BJ (cell line): Measurements from ENCODE around the gene TMEM147. TPM values are rescaled to one million over a fixed set of nuclear protein-coding genes. Genes with fewer than 3 reads are reported as not detected.

ENCODE experiments used
- CTCF ChIA-PET: fragments of 350-600 bp; formaldehyde crosslinking; extraction: SDS; loops from one replicate; lab custom pipeline; 2021; ENCODE audit warnings: antibody characterized with exemption, inconsistent platforms; lab: Yijun Ruan, JAX
- POLR2A ChIA-PET: fragments of 300-600 bp; sonication (Branson Sonifier 250); formaldehyde crosslinking; extraction: SDS; loops from one replicate; lab custom pipeline; 2021; ENCODE audit warnings: antibody characterized with exemption; lab: Charles Lee
- DNase-seq: peaks from one replicate; pipeline ENCODE4 v3.0.0-alpha.2; 2011; ENCODE audit warnings: low read depth
- H3K27me3 ChIP-seq: 2 replicates; pipeline ENCODE4 v1.6.0; 2011; ENCODE audit warnings: low read length; ENCODE audit not compliant: control insufficient read depth, insufficient read depth
- H3K36me3 ChIP-seq: 2 replicates; pipeline ENCODE4 v1.5.1; 2011; ENCODE audit warnings: low read length; ENCODE audit not compliant: control insufficient read depth, insufficient read depth
- H3K4me3 ChIP-seq: 2 replicates; pipeline ENCODE4 v1.5.1; 2011; ENCODE audit warnings: low read depth, mild to moderate bottlenecking, control low read depth, low read length
- polyA plus RNA-seq: library from polyadenylated mRNA; depleted of rRNA; stranded (reverse); fragments of >200 nt; gene quantifications from 2 replicates; pipeline ENCODE4 v1.2.3, GENCODE V29; 2011
- TF ChIP-seq, protein P1 (sequence below): IDR thresholded peaks from 2 replicates; pipeline ENCODE4 v1.5.1; 2011; ENCODE audit warnings: low read depth, mild to moderate bottlenecking, control low read depth, inconsistent platforms, low read length, moderate library complexity; ENCODE audit not compliant: insufficient read depth

Gene TMEM147
- polyA plus RNA-seq, 1 experiment, result 200 TPM

DNA sequence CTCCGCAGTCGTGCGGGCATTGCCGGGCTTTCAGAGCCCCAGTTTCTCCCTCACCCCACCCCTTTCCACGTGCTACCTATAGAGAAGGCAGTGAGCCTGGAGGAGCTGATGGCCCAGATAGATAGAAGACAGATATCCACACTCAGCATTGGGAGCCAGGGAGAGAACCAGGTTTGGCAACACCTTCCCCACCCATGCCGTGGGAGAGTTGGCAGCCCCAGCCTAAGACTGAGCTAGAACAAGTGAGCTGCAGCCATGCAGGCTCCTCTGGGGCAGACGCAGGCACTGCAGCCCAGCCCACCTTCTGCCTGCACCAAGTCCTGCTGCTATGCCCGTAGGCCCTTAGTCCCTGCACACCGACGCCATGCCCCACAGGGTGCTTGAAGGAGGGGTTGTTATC is 44.8 kb upstream of the TMEM147 start:
- ChIA-PET POLR2A (no interaction called here), CTCF (interaction anchor here (2.7 kb wide), 1 partner anchor 10 kb away, joined by 11 read pairs; no protein-coding TSS in a partner anchor)
- Histone ChIP-seq H3K36me3 (no peaks in the 10 kb centered on the region), H3K4me3 (no peak overlapping the region), H3K27me3 (peaks cover 3% of the 10 kb centered on the region; the same call in 1 of the 2 replicates)
- DNase-seq, result no peak
- TF ChIP-seq, protein P1, sequence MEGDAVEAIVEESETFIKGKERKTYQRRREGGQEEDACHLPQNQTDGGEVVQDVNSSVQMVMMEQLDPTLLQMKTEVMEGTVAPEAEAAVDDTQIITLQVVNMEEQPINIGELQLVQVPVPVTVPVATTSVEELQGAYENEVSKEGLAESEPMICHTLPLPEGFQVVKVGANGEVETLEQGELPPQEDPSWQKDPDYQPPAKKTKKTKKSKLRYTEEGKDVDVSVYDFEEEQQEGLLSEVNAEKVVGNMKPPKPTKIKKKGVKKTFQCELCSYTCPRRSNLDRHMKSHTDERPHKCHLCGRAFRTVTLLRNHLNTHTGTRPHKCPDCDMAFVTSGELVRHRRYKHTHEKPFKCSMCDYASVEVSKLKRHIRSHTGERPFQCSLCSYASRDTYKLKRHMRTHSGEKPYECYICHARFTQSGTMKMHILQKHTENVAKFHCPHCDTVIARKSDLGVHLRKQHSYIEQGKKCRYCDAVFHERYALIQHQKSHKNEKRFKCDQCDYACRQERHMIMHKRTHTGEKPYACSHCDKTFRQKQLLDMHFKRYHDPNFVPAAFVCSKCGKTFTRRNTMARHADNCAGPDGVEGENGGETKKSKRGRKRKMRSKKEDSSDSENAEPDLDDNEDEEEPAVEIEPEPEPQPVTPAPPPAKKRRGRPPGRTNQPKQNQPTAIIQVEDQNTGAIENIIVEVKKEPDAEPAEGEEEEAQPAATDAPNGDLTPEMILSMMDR, result no peak

DNA sequence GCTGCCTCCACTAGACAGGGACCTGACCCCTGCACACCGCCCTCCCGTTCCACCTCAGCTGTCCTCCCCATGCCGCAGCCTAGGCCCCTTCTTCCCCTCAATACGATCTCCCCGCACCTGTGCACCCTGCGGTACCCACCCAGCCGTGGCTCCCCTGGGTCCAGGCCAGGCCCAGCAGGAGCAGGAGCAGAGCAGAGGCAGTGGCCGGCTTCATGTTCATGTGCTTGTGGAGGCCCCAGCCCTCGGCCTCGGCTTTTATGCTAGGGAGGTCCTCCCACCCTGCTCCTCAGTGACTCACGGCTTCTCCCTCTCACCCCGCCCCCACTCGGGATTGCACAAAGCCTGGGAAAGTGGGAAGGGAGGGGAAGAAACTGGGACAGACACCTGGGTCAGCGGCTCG is 43.7 kb upstream of the TMEM147 start:
- CTCF ChIA-PET, result interaction anchor here (2.7 kb wide), 1 partner anchor 8 kb away, joined by 11 read pairs; no protein-coding TSS in a partner anchor
- H3K4me3 ChIP-seq, result no peak overlapping the region
- TF ChIP-seq, protein P1, result no peak
- H3K27me3 ChIP-seq, result peaks cover 3% of the 10 kb centered on the region; the same call in 1 of the 2 replicates
- H3K36me3 ChIP-seq, result no peaks in the 10 kb centered on the region
- no peak for DNase-seq
- POLR2A ChIA-PET, result no interaction called here

GRCh38 chr19:35502751-35503150 is 42.7 kb upstream of the TMEM147 start:
- ChIA-PET CTCF (interaction anchor here (0.6 to 2.7 kb wide), 4 partner anchors 7 to 150 kb away, joined by 3 to 11 read pairs (median 4); no protein-coding TSS in a partner anchor), POLR2A (no interaction called here)
- TF ChIP-seq, protein P1, result no peak
- DNase-seq, result no peak
- Histone ChIP-seq H3K4me3 (no peak overlapping the region), H3K27me3 (peaks cover 5% of the 10 kb centered on the region; the same call in 1 of the 2 replicates), H3K36me3 (no peaks in the 10 kb centered on the region)

DNA sequence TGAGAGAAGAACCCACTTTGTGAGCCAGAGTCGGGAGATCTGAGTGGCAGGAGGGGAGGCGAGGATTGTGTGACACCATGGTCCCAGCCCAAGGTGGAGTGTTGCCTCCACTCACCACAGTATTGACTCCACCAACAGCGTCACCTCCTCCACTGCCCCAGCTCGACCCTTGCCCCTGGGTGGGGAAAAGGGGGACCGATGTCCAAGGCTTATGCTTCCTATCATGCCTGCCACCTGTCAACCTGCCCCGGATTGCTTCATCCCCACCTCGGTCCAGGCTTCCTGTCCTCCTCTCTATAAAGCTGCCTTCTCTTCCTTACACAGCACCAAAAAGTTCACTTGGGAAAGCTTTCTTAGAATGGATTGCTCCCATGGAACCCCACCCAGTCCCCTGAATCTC is 39.4 kb upstream of the TMEM147 start:
- no peaks in the 10 kb centered on the region for H3K36me3 ChIP-seq
- TF ChIP-seq, protein P1, result no peak
- no peak overlapping the region for H3K4me3 ChIP-seq
- ChIA-PET POLR2A (no interaction called here), CTCF (interaction anchor here (0.6 to 5.7 kb wide), 6 partner anchors 9 to 92 kb away, joined by 3 to 48 read pairs (median 8); no protein-coding TSS in a partner anchor)
- no peak for DNase-seq
- H3K27me3 ChIP-seq, result peaks cover 21% of the 10 kb centered on the region

DNA sequence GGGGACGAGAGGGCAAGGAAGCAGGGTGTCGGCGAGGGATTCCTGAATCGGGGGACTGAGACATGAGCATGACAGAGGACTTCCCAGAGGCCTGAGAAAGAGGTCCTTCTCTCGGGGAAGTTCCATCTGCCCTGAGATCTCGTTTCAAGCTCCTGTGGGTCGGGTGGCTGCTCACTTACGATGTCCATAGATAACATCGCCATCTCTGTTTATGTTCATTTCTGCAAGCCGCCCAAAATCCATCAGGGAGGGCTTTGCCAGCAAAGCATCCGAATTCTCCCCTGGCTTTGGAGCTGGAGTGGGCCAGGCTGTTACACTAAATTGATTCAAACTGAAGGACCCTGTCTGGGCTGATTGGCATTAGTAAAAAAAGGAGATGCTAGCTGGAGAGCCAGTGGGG is 37.9 kb upstream of the TMEM147 start:
- DNase-seq, result no peak
- CTCF ChIA-PET, result interaction anchor here (1.4 to 5.7 kb wide), 4 partner anchors 8 to 85 kb away, joined by 3 to 48 read pairs (median 18); no protein-coding TSS in a partner anchor

More for the DNA sequence above, 37.9 kb upstream of the TMEM147 start:
- POLR2A ChIA-PET, result no interaction called here
- TF ChIP-seq, protein P1, result no peak
- Histone ChIP-seq H3K36me3 (no peaks in the 10 kb centered on the region), H3K4me3 (no peak overlapping the region), H3K27me3 (peaks cover 22% of the 10 kb centered on the region)
